Activated naive CD8-positive, alpha-beta T cell treated with anti-CD3 and anti-CD28 coated beads, Interleukin-2, amount 10 ng/mL, durations not matched to agents 7 days and 5 days (primary cell): ENCODE results near the gene ESPL1. TPM values are rescaled to one million over a fixed set of nuclear protein-coding genes. Genes with fewer than 3 reads are reported as not detected.
"Not testable (repeated sequence)": the region's sequence is repeated elsewhere in the genome, so short reads cannot be mapped to it uniquely, and the experiment has no call there.

ENCODE experiments used
- ATAC-seq: fragments of 150-1000 bp; cut with Tn5 transposase; one replicate; pipeline ENCODE4 v1.10.0; 2021; ENCODE audit warnings: low read depth, moderate library complexity
- POLR2A ChIA-PET: fragments of 350-600 bp; sonication (Branson Sonifier 250); formaldehyde crosslinking; loops from one replicate; lab custom pipeline; 2021; ENCODE audit warnings: antibody characterized with exemption; lab: Charles Lee
- DNase-seq: peaks from one replicate; pipeline ENCODE4 v3.0.0; 2021
- H3K27ac Mint-ChIP-seq: one replicate; pipeline ENCODE4 v1.8.0; 2022; ENCODE audit warnings: mild to moderate bottlenecking, mixed read lengths
- H3K27me3 Mint-ChIP-seq: one replicate; pipeline ENCODE4 v1.8.0; 2022; ENCODE audit warnings: mild to moderate bottlenecking, moderate library complexity, mixed read lengths
- H3K36me3 Mint-ChIP-seq: one replicate; pipeline ENCODE4 v1.8.0; 2021; ENCODE audit warnings: mild to moderate bottlenecking, mixed read lengths
- H3K4me1 Mint-ChIP-seq: one replicate; pipeline ENCODE4 v1.8.0; 2021; ENCODE audit warnings: mixed read lengths
- H3K4me3 Mint-ChIP-seq: one replicate; pipeline ENCODE4 v1.8.0; 2022; ENCODE audit warnings: mild to moderate bottlenecking, moderate library complexity, mixed read lengths
- H3K9me3 Mint-ChIP-seq: one replicate; pipeline ENCODE4 v1.8.0; 2021; ENCODE audit warnings: mixed read lengths
- total RNA-seq, 2 experiments: library from RNA; stranded (reverse); gene quantifications; one replicate each; pipeline ENCODE4 v1.2.3, GENCODE V29; 2021

The ESPL1 gene
- total RNA-seq, 2 experiments from 2014 or later = 90.5 to 91.0 TPM

DNA sequence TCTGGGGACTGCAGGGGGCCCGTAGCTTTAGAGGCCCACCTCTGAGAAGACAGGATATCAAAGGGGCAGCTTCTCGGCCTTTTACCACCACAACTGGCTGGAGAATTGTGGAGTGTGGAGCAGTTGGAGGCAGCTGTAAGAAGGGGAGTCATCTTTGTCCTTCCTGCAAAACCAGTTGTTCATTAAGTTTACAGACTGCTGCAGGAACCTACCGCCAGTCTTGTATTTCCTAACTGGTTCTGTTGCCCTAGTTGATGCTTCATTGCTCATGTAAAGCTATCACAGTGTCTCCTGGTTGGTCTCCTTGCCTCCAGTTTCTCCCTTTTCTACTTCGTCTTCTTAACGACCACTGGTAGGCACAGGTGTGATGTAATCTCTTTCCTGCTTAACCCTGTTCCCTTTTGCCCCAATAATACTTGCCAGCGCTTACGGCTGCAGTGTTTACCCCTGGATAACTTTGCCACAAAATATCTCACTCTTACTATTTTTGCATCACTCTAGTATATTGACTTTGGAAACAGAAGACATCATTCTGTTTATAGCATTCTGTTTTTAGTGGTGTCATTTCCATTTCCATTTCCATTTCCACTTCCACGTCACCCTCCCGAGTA is 11.9 kb downstream of the ESPL1 start:
- Mint-ChIP-seq H3K4me3 (no peak overlapping the region), H3K27me3 (no peaks in the 10 kb centered on the region), H3K36me3 (peaks cover 40% of the 10 kb centered on the region), H3K4me1 (peaks cover 6% of the 10 kb centered on the region), H3K27ac (no peak overlapping the region), H3K9me3 (no peaks in the 10 kb centered on the region)
- DNase-seq (no peak), ATAC-seq (no peak)
- POLR2A ChIA-PET = interaction anchor here (0.6 to 3.8 kb wide), 3 partner anchors 12 to 129 kb away, joined by 3 to 19 read pairs (median 3); partner anchors contain the start of gene ESPL1

DNA sequence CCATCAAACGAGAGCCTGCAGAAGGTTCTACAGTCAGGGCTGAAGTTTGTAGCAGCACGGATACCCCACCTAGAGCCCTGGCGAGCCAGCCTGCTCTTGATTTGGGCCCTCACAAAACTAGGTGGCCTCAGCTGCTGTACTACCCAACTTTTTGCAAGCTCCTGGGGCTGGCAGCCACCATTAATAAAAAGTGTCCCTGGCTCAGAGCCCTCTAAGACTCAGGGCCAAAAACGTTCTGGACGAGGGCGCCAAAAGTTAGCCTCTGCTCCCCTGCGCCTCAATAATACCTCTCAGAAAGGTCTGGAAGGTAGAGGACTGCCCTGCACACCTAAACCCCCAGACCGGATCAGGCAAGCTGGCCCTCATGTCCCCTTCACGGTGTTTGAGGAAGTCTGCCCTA is 18.3 kb downstream of the ESPL1 start:
- no peaks in the 10 kb centered on the region for H3K27me3 Mint-ChIP-seq
- ATAC-seq (no peak), DNase-seq (no peak)
- peaks cover 2% of the 10 kb centered on the region for H3K4me1 Mint-ChIP-seq
- peak overlapping the region; percentile 41 for H3K27ac Mint-ChIP-seq
- peaks cover 38% of the 10 kb centered on the region for H3K36me3 Mint-ChIP-seq
- POLR2A ChIA-PET = interaction anchor here (0.9 kb wide), 1 partner anchor 75 kb away, joined by 3 read pairs; no protein-coding TSS in a partner anchor
- no peaks in the 10 kb centered on the region for H3K9me3 Mint-ChIP-seq
- H3K4me3 Mint-ChIP-seq = no peak overlapping the region

DNA sequence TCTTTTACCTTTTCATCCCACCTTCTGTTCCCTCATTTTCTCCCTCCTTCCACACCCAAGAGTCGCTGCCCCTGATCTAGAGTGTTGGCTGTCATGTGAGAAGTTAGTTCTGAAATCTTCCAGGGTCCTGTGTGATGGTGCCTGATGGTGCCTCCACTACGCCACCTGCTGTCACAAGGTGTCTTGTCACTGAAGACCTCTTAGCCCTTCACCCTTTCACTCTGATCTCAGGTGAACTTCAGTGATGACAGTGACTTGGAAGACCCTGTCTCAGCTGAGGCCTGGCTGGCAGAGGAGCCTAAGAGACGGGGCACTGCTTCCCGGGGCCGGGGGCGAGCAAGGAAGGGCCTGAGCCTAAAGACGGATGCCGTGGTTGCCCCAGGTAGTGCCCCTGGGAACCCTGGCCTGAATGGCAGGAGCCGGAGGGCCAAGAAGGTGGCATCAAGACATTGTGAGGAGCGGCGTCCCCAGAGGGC is 19.7 kb downstream of the ESPL1 start:
- POLR2A ChIA-PET = interaction anchor here (1.2 to 1.5 kb wide), 3 partner anchors 20 to 129 kb away, joined by 3 to 6 read pairs (median 4); partner anchors contain the start of gene ESPL1
- H3K27ac Mint-ChIP-seq = peak overlapping the region; percentile 36
- H3K4me1 Mint-ChIP-seq = peaks cover 2% of the 10 kb centered on the region
- no peaks in the 10 kb centered on the region for H3K9me3 Mint-ChIP-seq
- ATAC-seq (peak; percentile 79), DNase-seq (peak; percentile 67)
- H3K27me3 Mint-ChIP-seq = no peaks in the 10 kb centered on the region
- peaks cover 37% of the 10 kb centered on the region for H3K36me3 Mint-ChIP-seq
- no peak overlapping the region for H3K4me3 Mint-ChIP-seq

DNA sequence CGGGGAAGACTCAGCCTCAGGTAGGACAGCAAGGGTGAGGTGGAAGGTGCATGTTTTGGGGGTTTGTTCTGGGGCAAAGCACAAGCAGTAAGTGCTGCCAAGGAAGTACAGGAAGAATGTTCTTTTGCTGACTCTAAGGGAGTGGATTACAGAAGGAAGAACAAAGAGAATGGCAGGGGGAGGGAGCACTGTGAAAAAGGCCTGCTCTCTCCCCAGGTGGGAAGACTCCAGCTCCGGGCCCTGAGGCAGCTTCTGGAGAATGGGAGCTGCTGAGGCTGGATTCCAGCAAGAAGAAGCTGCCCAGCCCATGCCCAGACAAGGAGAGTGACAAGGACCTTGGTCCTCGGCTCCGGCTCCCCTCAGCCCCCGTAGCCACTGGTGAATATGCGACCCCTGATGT is 20.2 kb downstream of the ESPL1 start:
- no peak overlapping the region for H3K4me3 Mint-ChIP-seq

DNA sequence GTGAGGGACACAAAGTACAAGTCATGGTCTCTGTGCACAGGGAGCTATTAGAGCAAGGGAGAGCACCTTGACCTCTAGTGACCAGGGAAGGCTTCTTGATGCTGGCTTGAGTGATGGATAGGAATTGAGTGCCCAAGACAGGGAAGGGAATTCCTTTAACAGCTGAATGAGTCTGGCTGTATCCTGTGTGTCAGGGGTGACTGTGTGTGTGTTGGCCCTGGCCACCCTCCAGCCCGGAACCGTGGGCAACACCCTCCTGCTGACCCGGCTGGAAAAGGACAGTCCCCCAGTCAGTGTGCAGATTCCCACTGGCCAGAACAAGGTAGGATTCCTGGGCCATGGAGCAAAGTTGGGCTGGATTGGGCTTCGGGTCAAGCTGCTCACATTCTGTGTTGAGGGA is 21.8 kb downstream of the ESPL1 start:
- Mint-ChIP-seq H3K4me3 (no peak overlapping the region), H3K4me1 (peaks cover 6% of the 10 kb centered on the region), H3K9me3 (no peaks in the 10 kb centered on the region), H3K27me3 (no peaks in the 10 kb centered on the region), H3K27ac (no peak overlapping the region), H3K36me3 (peaks cover 36% of the 10 kb centered on the region)
- POLR2A ChIA-PET = interaction anchor here (1.3 kb wide), 1 partner anchor 18 kb away, joined by 5 read pairs; no protein-coding TSS in a partner anchor
- no peak for DNase-seq
- no peak for ATAC-seq

More for the DNA sequence above, 20.2 kb downstream of the ESPL1 start:
- no peak for DNase-seq
- Mint-ChIP-seq H3K27ac (peak overlapping the region; percentile 36), H3K9me3 (no peaks in the 10 kb centered on the region), H3K36me3 (peaks cover 38% of the 10 kb centered on the region), H3K27me3 (no peaks in the 10 kb centered on the region), H3K4me1 (peaks cover 2% of the 10 kb centered on the region)
- ATAC-seq = no peak
- POLR2A ChIA-PET = interaction anchor here (0.5 to 1.5 kb wide), 3 partner anchors 8 to 129 kb away, joined by 3 to 6 read pairs (median 3); partner anchors contain the start of gene ESPL1

DNA sequence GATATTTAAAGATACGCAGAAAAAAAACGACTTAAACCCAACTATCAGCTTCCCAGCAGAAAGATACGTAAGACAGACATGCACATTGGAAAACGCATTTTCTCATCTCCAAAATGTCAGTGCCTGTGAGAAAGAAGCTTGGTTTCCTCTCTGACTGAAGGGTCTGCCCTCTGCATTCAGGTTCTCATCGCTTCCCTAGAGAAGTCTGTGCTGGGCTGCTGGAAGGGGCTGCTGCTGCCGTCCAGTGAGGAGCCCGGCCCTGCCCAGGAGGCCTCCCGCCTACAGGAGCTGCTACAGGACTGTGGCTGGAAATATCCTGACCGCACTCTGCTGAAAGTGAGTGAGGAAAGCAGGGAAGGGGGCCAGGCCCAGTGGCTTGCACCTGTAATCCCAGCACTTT is 22.6 kb downstream of the ESPL1 start:
- H3K4me3 Mint-ChIP-seq = no peak overlapping the region
- DNase-seq (no peak), ATAC-seq (no peak)
- POLR2A ChIA-PET = interaction anchor here (0.6 to 1.3 kb wide), 4 partner anchors 9 to 187 kb away, joined by 3 to 7 read pairs (median 5); partner anchors contain the start of gene MYG1
- H3K9me3 Mint-ChIP-seq = no peaks in the 10 kb centered on the region
- peaks cover 9% of the 10 kb centered on the region for H3K4me1 Mint-ChIP-seq
- no peaks in the 10 kb centered on the region for H3K27me3 Mint-ChIP-seq
- H3K27ac Mint-ChIP-seq = no peak overlapping the region
- peaks cover 35% of the 10 kb centered on the region for H3K36me3 Mint-ChIP-seq

DNA sequence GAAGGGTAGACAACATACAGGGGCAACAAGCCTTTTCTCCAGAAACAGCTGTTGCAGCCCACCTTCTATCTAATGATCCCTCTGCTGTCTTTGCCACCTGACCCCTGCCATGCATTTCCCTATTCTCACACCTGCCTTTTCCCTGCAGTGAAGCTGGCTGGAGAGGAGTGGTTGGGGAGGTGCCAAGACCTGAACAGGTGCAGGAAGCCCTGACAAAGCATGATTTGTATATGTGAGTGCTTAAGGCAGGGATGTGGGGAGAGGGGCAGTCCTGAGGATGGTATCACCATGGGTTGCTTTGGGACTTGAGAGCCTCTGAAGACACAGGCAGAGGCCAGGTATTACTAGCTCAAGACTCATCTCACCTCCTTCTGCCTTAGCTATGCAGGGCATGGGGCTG is 24.3 kb downstream of the ESPL1 start:
- no peak for DNase-seq
- Mint-ChIP-seq H3K4me1 (peaks cover 21% of the 10 kb centered on the region), H3K27ac (no peak overlapping the region), H3K27me3 (no peaks in the 10 kb centered on the region), H3K36me3 (peaks cover 37% of the 10 kb centered on the region), H3K9me3 (no peaks in the 10 kb centered on the region), H3K4me3 (no peak overlapping the region)
- POLR2A ChIA-PET = interaction anchor here (0.7 to 2.1 kb wide), 2 partner anchors 31 to 32 kb away, joined by 3 to 5 read pairs; no protein-coding TSS in a partner anchor
- no peak for ATAC-seq

DNA sequence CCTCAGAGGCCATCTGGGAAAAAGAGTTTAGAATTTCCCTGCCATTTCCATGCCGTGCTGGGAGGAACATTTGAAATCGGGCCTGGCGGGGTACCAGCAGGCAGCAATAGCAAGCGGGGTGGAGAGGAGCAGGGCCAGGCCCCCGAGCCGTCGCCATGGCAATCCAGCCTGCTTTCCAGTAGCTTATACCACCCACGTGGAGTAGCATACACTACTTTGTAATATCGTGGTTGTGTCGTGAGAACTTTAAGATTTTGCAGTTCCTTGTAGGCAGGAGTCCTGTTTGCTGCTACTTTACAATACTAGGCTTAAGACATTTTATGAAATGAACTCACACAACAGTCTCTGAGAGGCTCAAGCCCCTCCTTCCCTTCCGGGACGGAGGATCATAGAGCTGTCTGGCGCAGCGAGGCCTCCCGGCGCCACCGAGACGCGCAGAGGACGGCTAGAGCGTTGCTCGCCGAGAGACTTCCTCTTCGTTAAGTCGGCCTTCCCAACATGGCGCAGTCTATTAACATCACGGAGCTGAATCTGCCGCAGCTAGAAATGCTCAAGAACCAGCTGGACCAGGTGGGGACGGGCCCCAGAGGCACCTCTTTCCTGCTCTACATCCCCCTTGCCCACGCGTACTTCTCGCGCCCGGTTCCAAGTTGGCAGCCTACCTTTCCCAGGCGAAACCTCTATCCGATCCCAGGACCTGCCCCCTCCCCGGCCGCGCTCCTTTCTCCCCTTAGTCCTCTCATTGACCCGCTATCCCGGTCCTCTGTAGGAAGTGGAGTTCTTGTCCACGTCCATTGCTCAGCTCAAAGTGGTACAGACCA is 27.2 kb downstream of the ESPL1 start, which contains the start of gene PFDN5:
TSS of gene PFDN5 (plus strand) at position 473 of the 821 bp plus-strand sequence. CDS start at position 499, 26 bp downstream.
- Mint-ChIP-seq H3K4me3 (peak within 1 kb of the TSS; percentile 98), H3K27ac (peak within 1 kb of the TSS; percentile 92), H3K36me3 (peaks cover 24% of the 10 kb centered on the region), H3K9me3 (no peaks in the 10 kb centered on the region), H3K27me3 (no peaks in the 10 kb centered on the region), H3K4me1 (peaks cover 36% of the 10 kb centered on the region)
- POLR2A ChIA-PET = interaction anchor here (0.8 to 2.5 kb wide), 18 partner anchors 14 to 289 kb away, joined by 3 to 23 read pairs (median 4); partner anchors contain the start of genes AAAS, CSAD, EIF4B and ESPL1
- peak; percentile 82 for DNase-seq
- peak; percentile 89 for ATAC-seq

DNA sequence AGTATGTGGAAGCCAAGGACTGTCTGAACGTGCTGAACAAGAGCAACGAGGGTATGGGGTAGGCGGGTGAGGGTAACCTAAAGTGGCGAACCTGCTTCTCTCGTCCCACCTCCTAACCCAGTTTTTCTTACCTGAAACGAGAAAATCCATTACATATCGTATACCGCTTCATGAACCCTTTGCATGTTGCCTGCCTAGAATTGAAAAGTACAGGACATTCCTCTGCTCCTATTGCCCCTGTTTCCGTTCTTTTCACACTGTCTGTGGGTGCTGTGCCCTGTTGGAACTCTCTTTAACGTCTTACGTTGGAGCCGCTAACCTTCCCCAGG is 27.8 kb downstream of the ESPL1 start:
- Mint-ChIP-seq H3K27ac (peak overlapping the region; percentile 92), H3K4me1 (peaks cover 41% of the 10 kb centered on the region), H3K27me3 (no peaks in the 10 kb centered on the region), H3K4me3 (peak overlapping the region; percentile 98), H3K9me3 (no peaks in the 10 kb centered on the region), H3K36me3 (peaks cover 26% of the 10 kb centered on the region)
- ATAC-seq = peak; percentile 0
- POLR2A ChIA-PET = interaction anchor here (0.8 to 2.5 kb wide), 15 partner anchors 13 to 290 kb away, joined by 3 to 23 read pairs (median 6); partner anchors contain the start of genes AAAS, CSAD, EIF4B and ESPL1
- no peak for DNase-seq

DNA sequence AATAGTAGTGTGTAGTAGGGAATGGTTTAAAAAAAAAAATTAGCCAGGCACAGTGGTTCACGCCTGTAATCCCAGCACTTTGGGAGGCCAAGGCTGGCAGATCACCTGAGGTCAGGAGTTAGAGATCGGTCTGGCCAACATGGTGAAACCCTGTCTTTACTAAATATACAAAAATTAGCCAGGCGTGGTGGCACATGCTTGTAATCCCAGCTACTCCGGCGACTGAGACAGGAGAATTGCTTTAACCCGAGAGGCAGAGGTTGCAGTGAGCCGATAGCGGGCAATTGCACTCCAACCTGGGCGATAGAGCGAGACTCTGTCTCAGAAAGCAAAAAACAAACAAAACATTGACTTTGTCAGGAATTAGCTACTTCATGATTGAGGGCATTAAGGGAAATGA is 29.0 kb downstream of the ESPL1 start:
- H3K4me3 Mint-ChIP-seq, H3K27me3 Mint-ChIP-seq, DNase-seq, ATAC-seq, H3K9me3 Mint-ChIP-seq: not testable (repeated sequence)
- H3K36me3 Mint-ChIP-seq = peaks cover 26% of the 10 kb centered on the region
- H3K27ac Mint-ChIP-seq = peak overlapping the region; percentile 8
- POLR2A ChIA-PET = interaction anchor here (1.2 kb wide), 1 partner anchor 28 kb away, joined by 3 read pairs; no protein-coding TSS in a partner anchor
- H3K4me1 Mint-ChIP-seq = peaks cover 50% of the 10 kb centered on the region

DNA sequence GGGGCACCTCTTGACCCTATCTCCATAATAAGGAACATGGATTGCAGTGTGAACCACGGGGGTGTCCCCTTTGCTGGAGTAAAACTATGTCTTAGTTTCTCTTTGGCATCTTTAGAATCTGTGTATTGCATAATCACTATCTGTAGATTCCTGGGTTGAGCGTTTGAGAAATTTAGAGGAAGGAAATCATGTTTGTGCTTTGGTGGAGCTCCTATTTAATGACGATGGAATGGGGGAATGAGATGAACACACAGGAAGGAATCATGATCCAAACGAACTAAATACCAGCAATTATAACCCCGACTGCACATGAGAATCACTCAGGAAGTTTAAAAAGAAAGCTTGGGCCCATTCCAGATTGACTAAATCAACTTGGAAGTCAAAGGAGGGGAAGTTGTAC is 30.1 kb downstream of the ESPL1 start:
- POLR2A ChIA-PET = interaction anchor here (1.8 to 5.3 kb wide), 2 partner anchors 24 to 118 kb away, joined by 8 to 31 read pairs; partner anchors contain the start of genes AAAS, CSAD and ZNF740
- DNase-seq (no peak), ATAC-seq (no peak)
- Mint-ChIP-seq H3K27me3 (no peaks in the 10 kb centered on the region), H3K27ac (no peak overlapping the region), H3K4me1 (peaks cover 56% of the 10 kb centered on the region), H3K9me3 (no peaks in the 10 kb centered on the region), H3K36me3 (peaks cover 23% of the 10 kb centered on the region), H3K4me3 (no peak overlapping the region)

DNA sequence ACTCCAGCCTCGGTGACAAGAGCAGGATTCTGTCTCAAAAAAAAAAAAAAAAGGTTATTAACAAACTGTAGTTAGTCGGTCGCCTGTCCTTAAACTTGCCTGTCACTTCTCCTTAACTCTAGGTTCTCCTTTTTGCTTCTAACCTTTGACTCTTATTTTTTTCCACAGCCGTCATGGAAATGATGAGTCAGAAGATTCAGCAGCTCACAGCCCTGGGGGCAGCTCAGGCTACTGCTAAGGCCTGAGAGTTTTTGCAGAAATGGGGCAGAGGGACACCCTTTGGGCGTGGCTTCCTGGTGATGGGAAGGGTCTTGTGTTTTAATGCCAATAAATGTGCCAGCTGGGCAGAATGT is 31.0 kb downstream of the ESPL1 start:
- POLR2A ChIA-PET = interaction anchor here (0.6 to 5.3 kb wide), 15 partner anchors 8 to 245 kb away, joined by 3 to 31 read pairs (median 4); partner anchors contain the start of genes AAAS, CSAD, ESPL1 and ITGB7
- H3K36me3 Mint-ChIP-seq = peaks cover 17% of the 10 kb centered on the region

More for the DNA sequence above, 31.0 kb downstream of the ESPL1 start:
- no peaks in the 10 kb centered on the region for H3K9me3 Mint-ChIP-seq
- H3K4me3 Mint-ChIP-seq = peak overlapping the region; percentile 89
- H3K4me1 Mint-ChIP-seq = peaks cover 56% of the 10 kb centered on the region
- H3K27ac Mint-ChIP-seq = peak overlapping the region; percentile 80
- DNase-seq (no peak), ATAC-seq (no peak)
- no peaks in the 10 kb centered on the region for H3K27me3 Mint-ChIP-seq
